Heart left ventricle (tissue), 16 donors: ENCODE data around the gene TLX2. TPM values are rescaled to one million over a fixed set of nuclear protein-coding genes. Genes with fewer than 3 reads are reported as not detected.

Source experiments
- ATAC-seq, 4 donors: fragments of 200-7000 bp; cut with Tn5 transposase; one replicate each; pipeline ENCODE4 v1.9.1; 2020 to 2022; ENCODE audit warnings: moderate library complexity in 4 of 4, mild to moderate bottlenecking in 3 of 4, moderate number of reproducible peaks in 1 of 4
- DNase-seq, 5 donors: peaks; one replicate each; pipeline ENCODE4 v3.0.0-alpha.2; 2020
- H3K27ac ChIP-seq, 12 donors: fragments of 200-600 bp; sonication (generic) in 4 of 12; one replicate each; pipeline versions ENCODE4 v1.5.0 to v1.8.0; 2016 to 2022; ENCODE audit warnings: mild to moderate bottlenecking in 2 of 12
- H3K27me3 ChIP-seq, 9 donors: fragments of 200-600 bp; sonication (generic) in 2 of 9; one replicate each; pipeline versions ENCODE4 v1.5.1 to v1.8.0; 2016 to 2022; ENCODE audit warnings: mild to moderate bottlenecking in 3 of 9
- H3K36me3 ChIP-seq, 9 donors: fragments of 200-600 bp; sonication (generic) in 2 of 9; one replicate each; pipeline versions ENCODE4 v1.5.0 to v1.8.0; 2018 to 2022; ENCODE audit warnings: mild to moderate bottlenecking in 2 of 9
- H3K4me1 ChIP-seq, 12 donors: fragments of 200-600 bp; sonication (generic) in 4 of 12; one replicate each; pipeline versions ENCODE4 v1.5.0 to v1.8.0; 2016 to 2022; ENCODE audit warnings: mild to moderate bottlenecking in 3 of 12
- H3K4me3 ChIP-seq, 12 donors: fragments of 200-600 bp; sonication (generic) in 4 of 12; one replicate each; pipeline versions ENCODE4 v1.5.0 to v1.8.0; 2017 to 2022; ENCODE audit warnings: mild to moderate bottlenecking in 9 of 12, moderate library complexity in 4 of 12
- H3K9me3 ChIP-seq, 12 donors: fragments of 200-600 bp; sonication (generic) in 4 of 12; one replicate each; pipeline versions ENCODE4 v1.5.0 to v1.8.0; 2016 to 2022; ENCODE audit warnings: mild to moderate bottlenecking in 1 of 12
- CTCF ChIP-seq, 12 donors: fragments of 200-600 bp; sonication (generic) in 4 of 12; IDR thresholded peaks; one replicate each; pipeline versions ENCODE4 v1.5.0 to v1.8.0; 2018 to 2022; ENCODE audit warnings: antibody characterized with exemption in 12 of 12, mild to moderate bottlenecking in 5 of 12
- POLR2A ChIP-seq, 2 donors: fragments of 450-650 bp; IDR thresholded peaks; one replicate each; pipeline ENCODE4 v1.6.1; 2017; ENCODE audit warnings: antibody characterized with exemption in 2 of 2, mild to moderate bottlenecking in 2 of 2, moderate library complexity in 2 of 2
- WGBS, 4 donors: extraction: QIAGEN DNeasy Blood & Tissue Kit in 2 of 4; methylation state at CpG; one replicate each; pipeline versions ENCODE4 v1.1.5 to v1.1.7; 2013 to 2018; 5-methylcytosine and 5-hydroxymethylcytosine counted together
- intact Hi-C, 10 donors: fragments of 100-400 bp; cut with DNase I; formaldehyde crosslinking; loops; one replicate each; pipeline versions ENCODE4 v1.11.1 to v1.14.2; 2022
- polyA plus RNA-seq, 2 donors: library from polyadenylated mRNA; stranded (reverse); fragments of 200-250 nt; gene quantifications; one replicate each; pipeline ENCODE4 v1.2.3, GENCODE V29; 2013
- total RNA-seq, 9 donors: library from RNA; depleted of rRNA in 2 of 9; stranded (reverse); fragments of >200 nt in 2 of 9; fragmentation: NEBNext Ultra II Directional in 3 of 9; extraction: Animal tissue kit (Norgen Biotek cat#: 25700) in 3 of 9; gene quantifications; one replicate each; pipeline versions ENCODE4 v1.1.0 to v1.2.4, GENCODE V29; 2016 to 2023
- donor health status: ischemic (EF 13 %, LVEDD 7.1; RV severe dilation, severe dysfunction).
- donor health status: healthy with polysubstance abuse.
- donor health status: DM: no; HTN: yes; CAD: no.
- donor health status: DM: no; HTN: no; CAD: no.
- donor health status: ischemic (EF 25% LVEDD 6.9; RV normal size, moderate dysfunction).
- donor health status: ischemic (EF 25% LVEDD 5.7; RV mildly dilated, moderate dysfunction).
- donor health status: healthy.
- donor health status: DM: yes; HTN: yes; CAD: no.
- donor health status: ischemic (EF 35%, LVEDD 5.7; RV mildly dilated, moderate dysfunction).
- donor health status: nonischemic (EF 11% LVEDD 7.7; RV severe dilation, severe dysfunction).
- donor health status: DM: yes; HTN: yes; CAD: no.
- donor health status: PGD.
- donor health status: ischemic (EF 29% LVEDD 5.4; RV normal size, mild dysfunction).
- donor health status: nonischemic (EF 23%, LVEDD 6.1; RV moderate dilation, normal function).

TLX2 gene
- total and polyA plus RNA-seq, 11 donors: not detected

DNA sequence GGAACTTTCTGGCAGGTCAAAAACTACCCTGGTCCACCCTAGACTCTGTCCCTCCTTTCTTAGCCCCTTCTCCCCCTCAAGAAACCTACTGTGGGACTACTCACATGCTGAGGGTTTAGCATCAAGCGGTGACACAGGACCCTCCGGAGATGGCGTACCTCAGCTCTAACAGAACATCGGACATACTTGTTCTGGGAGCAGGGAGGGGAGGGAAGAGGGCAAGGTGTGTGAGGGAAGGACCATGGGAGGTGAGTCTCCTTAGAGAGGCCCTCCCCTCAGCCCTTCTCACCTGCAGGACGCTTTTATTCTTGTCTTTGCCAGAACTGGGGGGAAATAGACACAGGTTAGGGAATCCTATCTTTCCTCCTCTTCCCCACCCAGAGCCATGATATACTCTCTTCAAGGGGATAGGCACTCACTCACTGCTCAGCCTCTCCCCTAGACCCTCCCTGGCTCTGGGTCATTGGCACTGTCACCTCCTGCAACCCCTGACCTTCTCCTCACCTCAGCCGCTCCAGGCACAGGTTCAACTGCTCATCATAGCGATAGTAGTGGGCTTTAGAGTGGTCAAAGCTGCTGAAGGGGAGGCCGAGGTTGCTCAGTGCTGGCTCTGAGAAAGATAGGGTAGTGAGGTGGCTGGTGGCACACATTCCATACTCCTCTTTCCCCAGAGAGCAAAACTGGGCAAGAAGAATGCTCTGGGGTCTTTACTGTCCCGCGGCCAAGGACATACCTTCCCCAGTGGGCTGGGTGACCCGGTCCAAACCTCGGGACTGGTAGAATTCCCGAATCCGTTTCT, 8.6 kb upstream of the TLX2 start:
- intact Hi-C loops: loop anchor here in 3 of 10 donors (2.0 to 5.0 kb wide), 4 partner anchors 23 to 82 kb away; partner anchors contain the start of genes AUP1 (in 1 of the 3), CCDC142 (in 1 of the 3), DOK1 (in 1 of the 3) and HTRA2 (in 1 of the 3)
- Histone ChIP-seq H3K27ac (peak overlapping the region in 1 of 12 donors; percentile 100), H3K4me3 (peak overlapping the region in 5 of 12 donors; percentile 75 to 87 (median 82)), H3K27me3 (peaks cover 0 to 53% (median 10%) of the 10 kb centered on the region in 9 donors), H3K4me1 (peaks cover 4 to 59% (median 39%) of the 10 kb centered on the region in 12 donors), H3K9me3 (no peaks in the 10 kb centered on the region), H3K36me3 (peaks cover 0 to 18% (median 15%) of the 10 kb centered on the region in 9 donors)
- ATAC-seq (no peak), DNase-seq (no peak)
- WGBS, 4 donors: 93 to 95% (median 95%) methylated on average over 14 of the region's 14 CpGs
- TF ChIP-seq POLR2A (IDR thresholded peaks at IDR 0.05) (no peak), CTCF (IDR thresholded peaks at IDR 0.05) (no peak)

DNA sequence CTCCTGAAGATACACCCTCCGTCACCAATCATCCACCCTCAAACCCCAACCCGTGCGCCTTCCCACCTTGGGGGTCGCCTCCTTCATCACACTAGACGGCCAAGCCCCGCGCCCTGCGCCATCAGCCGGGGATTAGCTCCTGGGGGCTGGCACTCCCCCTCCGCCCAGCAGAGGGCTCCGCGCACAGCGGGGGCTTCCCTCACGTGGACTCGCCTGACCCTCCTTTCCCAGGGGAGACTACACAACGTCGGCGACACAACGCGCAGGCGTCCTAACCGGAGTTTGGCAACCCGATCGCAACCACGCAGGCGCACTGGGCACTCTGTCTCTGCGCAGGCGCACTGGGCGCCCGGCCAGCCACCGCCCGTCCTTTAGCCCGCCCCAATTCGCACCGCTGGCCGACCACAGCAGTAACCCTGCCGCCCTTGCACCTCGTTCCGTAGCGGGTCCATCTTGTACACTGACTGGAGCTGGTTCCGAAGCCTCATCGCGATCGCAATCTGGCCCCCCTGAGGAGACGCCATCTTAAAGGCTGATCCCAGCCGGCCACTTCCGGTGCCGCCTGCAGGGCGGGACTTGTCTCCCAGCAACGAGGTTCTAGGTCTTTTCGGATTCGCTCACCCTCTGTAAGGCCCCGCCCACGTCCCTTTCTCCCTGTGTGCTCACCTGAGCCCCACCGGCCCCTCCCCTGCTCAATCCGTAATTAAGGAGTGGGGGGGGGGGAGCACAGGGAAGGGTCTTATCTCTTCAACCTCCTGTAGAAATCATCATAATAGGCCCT, 6.9 kb upstream of the TLX2 start, which contains the start of gene PCGF1:
TSS of gene PCGF1 (minus strand) at position 551 of the 781 bp plus-strand sequence. CDS start at position 524, 27 bp downstream.
- Histone ChIP-seq H3K9me3 (no peaks in the 10 kb centered on the region), H3K27me3 (peaks cover 9 to 53% (median 23%) of the 10 kb centered on the region in 9 donors), H3K4me3 (peak within 1 kb of the TSS; percentile 41 to 92 (median 78)), H3K4me1 (peaks cover 4 to 55% (median 35%) of the 10 kb centered on the region in 12 donors), H3K27ac (peak within 1 kb of the TSS; percentile 95 to 100 (median 98)), H3K36me3 (peaks cover 0 to 18% (median 15%) of the 10 kb centered on the region in 9 donors)
- intact Hi-C loops: loop anchor here in 4 of 10 donors (1.0 to 5.0 kb wide), 6 partner anchors 21 to 80 kb away; partner anchors contain the start of genes AUP1 (in 2 of the 4), HTRA2 (in 2 of the 4), TTC31 (in 2 of the 4) and CCDC142 (in 1 of the 4)
- WGBS, 4 donors: 0 to 2% (median 1%) methylated on average over 16 to 56 of the region's 56 CpGs
- TF ChIP-seq POLR2A (IDR thresholded peaks at IDR 0.05) (peak in 1 of 2 donors; percentile 55), CTCF (IDR thresholded peaks at IDR 0.05) (peak; percentile 21 to 64 (median 42))
- DNase-seq: peak; percentile 99 to 100 (median 99)
- ATAC-seq: peak; percentile 95 to 97 (median 96)

- peak in 3 of 4 donors; percentile 1 to 16 (median 10) for ATAC-seq
- intact Hi-C loops: loop anchor here in 4 of 10 donors (1.0 to 5.0 kb wide), 6 partner anchors 21 to 79 kb away; partner anchors contain the start of genes AUP1 (in 2 of the 4), HTRA2 (in 2 of the 4), TTC31 (in 2 of the 4) and CCDC142 (in 1 of the 4)
These were observed 6.2 kb upstream of the TLX2 start for GRCh38 chr2:74507926-74508520.

More at GRCh38 chr2:74507926-74508520, 6.2 kb upstream of the TLX2 start:
- peak in 2 of 5 donors; percentile 35 to 40 for DNase-seq
- peaks cover 4 to 48% (median 33%) of the 10 kb centered on the region in 12 donors for H3K4me1 ChIP-seq
- peaks cover 9 to 53% (median 29%) of the 10 kb centered on the region in 9 donors for H3K27me3 ChIP-seq
- 12 to 17% (median 15%) methylated on average over 36 to 38 of the region's 38 CpGs for whole genome bisulfite sequencing, 4 donors
- peaks cover 0 to 18% (median 15%) of the 10 kb centered on the region in 9 donors for H3K36me3 ChIP-seq
- peak overlapping the region; percentile 95 to 100 (median 98) for H3K27ac ChIP-seq
- H3K9me3 ChIP-seq: no peaks in the 10 kb centered on the region
- TF ChIP-seq CTCF (IDR thresholded peaks at IDR 0.05): no peak
- TF ChIP-seq POLR2A (IDR thresholded peaks at IDR 0.05): no peak
- H3K4me3 ChIP-seq: peak overlapping the region; percentile 41 to 92 (median 78)
